ENCODE data around the gene CROCC.

GRCh38 chr1:17004466-17005364 lies 83.0 kb downstream of the CROCC start:
- TF ChIP-seq CTCF (optimal IDR thresholded peaks at IDR 0.05 in 1 of 3, IDR thresholded peaks at IDR 0.05 in 1 of 3, conservative IDR thresholded peaks at IDR 0.05 in 1 of 3; ENCODE audit: extremely low read depth in 1 of 3, insufficient read depth in 2 of 3, low read length in 3 of 3) (peak in 1 of 3 experiments; percentile 23), EZH2 (IDR thresholded peaks at IDR 0.05; ENCODE audit: low read length) (no peak)
